Measurements from ENCODE around the gene CNOT9.

GRCh38 chr2:218644721-218645120 is 76.1 kb downstream of the CNOT9 start:
- TF ChIP-seq EZH2 (IDR thresholded peaks at IDR 0.05): no peak
- TF ChIP-seq POLR2AphosphoS5 (IDR thresholded peaks at IDR 0.05; ENCODE audit: borderline replicate concordance, low read depth, low read length): no peak
- no peak for TF ChIP-seq FOXP2 (optimal IDR thresholded peaks at IDR 0.05; ENCODE audit: control extremely low read depth, extremely low read length, insufficient read depth)
